Measurements from ENCODE around the gene SLC27A5.

Gene SLC27A5

GRCh38 chr19:58511353-58512208, at the start of gene SLC27A5:
Gene SLC27A5 (minus strand): TSS chr19:58511992. CDS start chr19:58511955, 37 bp downstream.
- in situ Hi-C loops (cut with MboI; ENCODE audit: low sequenced_read_pairs) = no loop called here

- in situ Hi-C loops (cut with MboI; ENCODE audit: low sequenced_read_pairs) = no loop called here
These were observed 49.1 kb upstream of the SLC27A5 start for GRCh38 chr19:58560921-58561320.

GRCh38 chr19:58560007-58560887, 48.5 kb upstream of the SLC27A5 start:
- in situ Hi-C loops (cut with MboI; ENCODE audit: low sequenced_read_pairs) = no loop called here

GRCh38 chr19:58559275-58560006, 47.6 kb upstream of the SLC27A5 start:
- in situ Hi-C loops (cut with MboI; ENCODE audit: low sequenced_read_pairs) = no loop called here

- in situ Hi-C loops (cut with MboI; ENCODE audit: low sequenced_read_pairs) = no loop called here
These were observed 47.0 kb upstream of the SLC27A5 start for GRCh38 chr19:58558623-58559274.

GRCh38 chr19:58558066-58558622, 46.4 kb upstream of the SLC27A5 start, which contains the start of gene UBE2M:
Gene UBE2M (minus strand): TSS chr19:58558611. CDS start chr19:58558381, 230 bp downstream.
- in situ Hi-C loops (cut with MboI; ENCODE audit: low sequenced_read_pairs) = no loop called here

GRCh38 chr19:58557221-58558065, 45.7 kb upstream of the SLC27A5 start:
- in situ Hi-C loops (cut with MboI; ENCODE audit: low sequenced_read_pairs) = no loop called here

GRCh38 chr19:58556622-58557220, 44.9 kb upstream of the SLC27A5 start:
- in situ Hi-C loops (cut with MboI; ENCODE audit: low sequenced_read_pairs) = no loop called here

GRCh38 chr19:58555920-58556621, 44.3 kb upstream of the SLC27A5 start:
- in situ Hi-C loops (cut with MboI; ENCODE audit: low sequenced_read_pairs) = no loop called here

- in situ Hi-C loops (cut with MboI; ENCODE audit: low sequenced_read_pairs) = no loop called here
These were observed 43.6 kb upstream of the SLC27A5 start for GRCh38 chr19:58555369-58555885.

GRCh38 chr19:58554494-58555368, 42.9 kb upstream of the SLC27A5 start, which contains the start of gene CHMP2A:
Gene CHMP2A (minus strand): TSS chr19:58555105. CDS start chr19:58554212, 893 bp downstream.
- in situ Hi-C loops (cut with MboI; ENCODE audit: low sequenced_read_pairs) = no loop called here

GRCh38 chr19:58553799-58554493, 42.2 kb upstream of the SLC27A5 start:
- in situ Hi-C loops (cut with MboI; ENCODE audit: low sequenced_read_pairs) = no loop called here

- in situ Hi-C loops (cut with MboI; ENCODE audit: low sequenced_read_pairs) = no loop called here
These were observed 40.9 kb upstream of the SLC27A5 start for GRCh38 chr19:58552655-58553054.

- in situ Hi-C loops (cut with MboI; ENCODE audit: low sequenced_read_pairs) = no loop called here
These were observed 40.0 kb upstream of the SLC27A5 start for GRCh38 chr19:58551577-58552471.

GRCh38 chr19:58551123-58551497, 39.3 kb upstream of the SLC27A5 start:
- in situ Hi-C loops (cut with MboI; ENCODE audit: low sequenced_read_pairs) = no loop called here
